Ramos (cell line): Measurements from ENCODE around the gene RNF34.
"Not testable (repeated sequence)": the region's sequence is repeated elsewhere in the genome, so short reads cannot be mapped to it uniquely, and the experiment has no call there.

ENCODE experiments used
- in situ Hi-C: fragments of 300-500 bp; cut with MboI; formaldehyde crosslinking; loops from one replicate; pipeline ENCODE4 v1.14.3; 2022; ENCODE audit warnings: low sequenced_read_pairs; ENCODE audit not compliant: unreplicated experiment

Gene RNF34

GRCh38 chr12:121399391-121400331 is at the start of gene RNF34:
Gene RNF34 (plus strand): TSS chr12:121400118. CDS start chr12:121400213, 95 bp downstream.
- in situ Hi-C loops = no loop called here

GRCh38 chr12:121351820-121352681 is 47.9 kb upstream of the RNF34 start, which contains the start of gene ANAPC5:
Gene ANAPC5 (minus strand): TSS chr12:121352411. CDS start chr12:121352340, 71 bp downstream.
- in situ Hi-C loops = no loop called here

GRCh38 chr12:121352682-121353018 is 47.3 kb upstream of the RNF34 start:
- in situ Hi-C loops = no loop called here

- in situ Hi-C loops = no loop called here
These were observed 44.1 kb upstream of the RNF34 start for GRCh38 chr12:121355818-121356217.

GRCh38 chr12:121356657-121357056 is 43.3 kb upstream of the RNF34 start:
- in situ Hi-C loops = no loop called here

- in situ Hi-C loops = no loop called here
These were observed 42.6 kb upstream of the RNF34 start for GRCh38 chr12:121357331-121357730.

- in situ Hi-C loops = no loop called here
These were observed 41.8 kb upstream of the RNF34 start for GRCh38 chr12:121358073-121358472.

- in situ Hi-C loops = no loop called here
These were observed 35.2 kb upstream of the RNF34 start for GRCh38 chr12:121364683-121365121.

- in situ Hi-C loops = no loop called here
These were observed 34.4 kb upstream of the RNF34 start for GRCh38 chr12:121365416-121366062.

- in situ Hi-C loops = no loop called here
These were observed 33.9 kb upstream of the RNF34 start for GRCh38 chr12:121366063-121366459.

GRCh38 chr12:121371404-121371803 is 28.5 kb upstream of the RNF34 start:
- in situ Hi-C loops = no loop called here

- in situ Hi-C loops = no loop called here
These were observed 26.2 kb upstream of the RNF34 start for GRCh38 chr12:121373755-121374154.

GRCh38 chr12:121374336-121374735 is 25.6 kb upstream of the RNF34 start:
- in situ Hi-C loops = not testable (repeated sequence)

GRCh38 chr12:121374945-121375584 is 24.9 kb upstream of the RNF34 start:
- in situ Hi-C loops = not testable (repeated sequence)

GRCh38 chr12:121376754-121377697 is 22.9 kb upstream of the RNF34 start:
- in situ Hi-C loops = no loop called here

GRCh38 chr12:121378736-121379135 is 21.2 kb upstream of the RNF34 start:
- in situ Hi-C loops = no loop called here

- in situ Hi-C loops = no loop called here
These were observed 20.0 kb upstream of the RNF34 start for GRCh38 chr12:121379945-121380344.

GRCh38 chr12:121383601-121384021 is 16.3 kb upstream of the RNF34 start:
- in situ Hi-C loops = no loop called here

- in situ Hi-C loops = not testable (repeated sequence)
These were observed 15.0 kb upstream of the RNF34 start for GRCh38 chr12:121384891-121385290.
